Endothelial cell of umbilical vein (primary cell): ENCODE results near the gene C13orf46. TPM values are rescaled to one million over a fixed set of nuclear protein-coding genes. Genes with fewer than 3 reads are reported as not detected.

Experiments used
- BruUV-seq: library from RNA; stranded (reverse); fragments of 400-500 nt; replicated peaks from 2 replicates; lab custom pipeline; 2021; lab: Mats Ljungman, UMichigan
- CTCF ChIA-PET: fragments of 300-600, 350-600 bp; sonication (Branson Sonifier 250); formaldehyde crosslinking; loops from one replicate; lab custom pipeline; 2021; ENCODE audit warnings: antibody characterized with exemption, inconsistent platforms; lab: Charles Lee
- POLR2A ChIA-PET: fragments of 300-600, 350-600 bp; sonication (Branson Sonifier 250); formaldehyde crosslinking; loops from one replicate; lab custom pipeline; 2021; ENCODE audit warnings: antibody characterized with exemption, inconsistent platforms; lab: Charles Lee
- DNase-seq: peaks from one replicate; pipeline ENCODE4 v3.0.0-alpha.2; 2011; ENCODE audit warnings: low read depth, low spot score
- FAIRE-seq: peaks from 2 replicates; lab custom pipeline; 2011; peaks lifted over from hg19 to GRCh38; lab: Jason Lieb, UNC
- H2AFZ ChIP-seq: 2 replicates; pipeline ENCODE4 v1.6.0; 2012; ENCODE audit warnings: low read depth, low read length, control low read depth, inconsistent platforms
- H3K27ac ChIP-seq: 2 replicates; pipeline ENCODE4 v1.5.1; 2011; ENCODE audit warnings: low read depth, mild to moderate bottlenecking, control low read depth, low read length, moderate library complexity; ENCODE audit not compliant: insufficient read depth
- H3K27me3 ChIP-seq, 2 experiments: 2 replicates each; pipeline versions ENCODE4 v1.6.0 to v1.6.1; 2011; ENCODE audit warnings: low read length in 2 of 2, mixed read lengths in 1 of 2; ENCODE audit not compliant: control insufficient read depth in 2 of 2, insufficient read depth in 2 of 2
- H3K36me3 ChIP-seq, 2 experiments: 2 replicates in 1 of 2; 3 replicates in 1 of 2; pipeline ENCODE4 v1.5.1; 2011; ENCODE audit warnings: low read length in 2 of 2, mild to moderate bottlenecking in 1 of 2, moderate library complexity in 1 of 2; ENCODE audit not compliant: control insufficient read depth in 2 of 2, insufficient read depth in 2 of 2; ENCODE audit errors: extremely low read depth in 1 of 2
- H3K4me1 ChIP-seq: 3 replicates; pipeline ENCODE4 v1.5.1; 2011; ENCODE audit warnings: mild to moderate bottlenecking, low read length; ENCODE audit not compliant: control insufficient read depth, insufficient read depth; ENCODE audit errors: extremely low read depth
- H3K4me2 ChIP-seq: 2 replicates; pipeline ENCODE4 v1.6.1; 2011; ENCODE audit warnings: low read length, control low read depth, mixed read lengths; ENCODE audit not compliant: insufficient read depth
- H3K4me3 ChIP-seq, 3 experiments: fragments of 200-600 bp in 1 of 3; sonication (generic), shearing (Covaris generic) in 1 of 3; replicated peaks in 1 of 3; 2 replicates each; pipeline ENCODE4 v1.5.1; 2011 to 2016; ENCODE audit warnings: control low read depth in 3 of 3, low read length in 3 of 3, mild to moderate bottlenecking in 2 of 3, inconsistent platforms in 1 of 3, low read depth in 1 of 3, moderate library complexity in 1 of 3; ENCODE audit not compliant: insufficient read depth in 1 of 3
- H3K79me2 ChIP-seq: 2 replicates; pipeline ENCODE4 v1.6.0; 2012; ENCODE audit warnings: low read length, inconsistent platforms; ENCODE audit not compliant: control insufficient read depth, insufficient read depth
- H3K9ac ChIP-seq: replicated peaks from 2 replicates; pipeline ENCODE3; 2011; ENCODE audit warnings: low read length, control low read depth; ENCODE audit not compliant: insufficient read depth; ENCODE audit errors: extremely low read depth
- H3K9me1 ChIP-seq: replicated peaks from 3 replicates; pipeline ENCODE4 v1.6.0; 2011; ENCODE audit warnings: mild to moderate bottlenecking, low read length; ENCODE audit not compliant: control insufficient read depth, insufficient read depth; ENCODE audit errors: extremely low read depth
- H3K9me3 ChIP-seq: replicated peaks from 2 replicates; pipeline ENCODE4 v1.5.1; 2012; ENCODE audit warnings: low read length, inconsistent platforms; ENCODE audit not compliant: control insufficient read depth, insufficient read depth
- H4K20me1 ChIP-seq: replicated peaks from 2 replicates; pipeline ENCODE3; 2011; ENCODE audit warnings: mild to moderate bottlenecking, low read length; ENCODE audit not compliant: control insufficient read depth, insufficient read depth; ENCODE audit errors: extremely low read depth
- EZH2 ChIP-seq: IDR thresholded peaks from 2 replicates; pipeline ENCODE4 v1.6.1; 2012; ENCODE audit warnings: borderline replicate concordance, low read depth, mild to moderate bottlenecking, moderate library complexity, low read length, inconsistent platforms; ENCODE audit not compliant: severe bottlenecking
- FOS ChIP-seq: IDR thresholded peaks from 2 replicates; pipeline ENCODE4 v1.6.1; 2011; ENCODE audit warnings: mild to moderate bottlenecking, low read length, moderate library complexity, borderline replicate concordance; ENCODE audit not compliant: insufficient read depth
- GATA2 ChIP-seq: IDR thresholded peaks from 2 replicates; pipeline ENCODE4 v1.7.0; 2011; ENCODE audit warnings: low read depth, mild to moderate bottlenecking, moderate library complexity, mixed read lengths, low read length; ENCODE audit not compliant: insufficient read length, insufficient read depth
- JUN ChIP-seq: IDR thresholded peaks from 2 replicates; pipeline ENCODE4 v1.6.1; 2011; ENCODE audit warnings: borderline replicate concordance, low read depth; ENCODE audit not compliant: insufficient read length, insufficient read depth
- MYC ChIP-seq: IDR thresholded peaks from one replicate; pipeline ENCODE4 v1.6.1; 2011; ENCODE audit warnings: mild to moderate bottlenecking, low read depth, low read length
- POLR2A ChIP-seq: IDR thresholded peaks from 2 replicates; pipeline ENCODE4 v1.6.1; 2012; ENCODE audit warnings: low read depth, mild to moderate bottlenecking, control low read depth, low read length
- POLR2AphosphoS5 ChIP-seq: IDR thresholded peaks from 2 replicates; pipeline ENCODE4 v1.6.1; 2012; ENCODE audit warnings: low read depth, mild to moderate bottlenecking, control low read depth, low read length, moderate library complexity; ENCODE audit not compliant: insufficient read depth
- dilution Hi-C: fragments of 300-500 bp; cut with MboI; formaldehyde crosslinking; loops from one replicate; pipeline ENCODE4 v1.15.0; 2019; ENCODE audit warnings: low sequenced_read_pairs; ENCODE audit not compliant: extremely low pct_ligation_motif_present
- intact Hi-C: fragments of 100-400 bp; cut with micrococcal nuclease; formaldehyde crosslinking; loops from one replicate; pipeline ENCODE4 v1.10.0; 2022
- polyA plus RNA-seq, 4 experiments: library from polyadenylated mRNA; depleted of rRNA in 3 of 4; stranded (reverse) in 3 of 4; unstranded in 1 of 4; fragments of >200 nt; gene quantifications; 2 replicates each; pipeline versions ENCODE4 v1.2.1 to v1.2.3, GENCODE V29; 2011 to 2012; ENCODE audit warnings: missing spikeins in 1 of 4
- total RNA-seq: library from RNA; stranded (reverse); gene quantifications from 2 replicates; pipeline ENCODE4 v1.2.3, GENCODE V29; 2021
- TF ChIP-seq, protein P1 (sequence below): IDR thresholded peaks from 2 replicates; pipeline ENCODE4 v1.6.1; 2011; ENCODE audit not compliant: insufficient read depth, insufficient read length
- TF ChIP-seq, protein P2 (sequence below), 2 donors: IDR thresholded peaks; 1 replicate in 1 of 2; 2 replicates in 1 of 2; pipeline ENCODE4 v1.5.1; 2011; ENCODE audit warnings: low read length in 2 of 2, mild to moderate bottlenecking in 2 of 2, moderate library complexity in 2 of 2, control low read depth in 1 of 2, inconsistent platforms in 1 of 2, low read depth in 1 of 2; ENCODE audit not compliant: insufficient read depth in 1 of 2; ENCODE audit errors: extremely low read depth in 1 of 2

C13orf46 gene
- total and polyA plus RNA-seq, 2 donors (not counting 3 experiments of a cell fraction or from before 2014, with no cell fraction given): 1.3 to 1.7 TPM

DNA sequence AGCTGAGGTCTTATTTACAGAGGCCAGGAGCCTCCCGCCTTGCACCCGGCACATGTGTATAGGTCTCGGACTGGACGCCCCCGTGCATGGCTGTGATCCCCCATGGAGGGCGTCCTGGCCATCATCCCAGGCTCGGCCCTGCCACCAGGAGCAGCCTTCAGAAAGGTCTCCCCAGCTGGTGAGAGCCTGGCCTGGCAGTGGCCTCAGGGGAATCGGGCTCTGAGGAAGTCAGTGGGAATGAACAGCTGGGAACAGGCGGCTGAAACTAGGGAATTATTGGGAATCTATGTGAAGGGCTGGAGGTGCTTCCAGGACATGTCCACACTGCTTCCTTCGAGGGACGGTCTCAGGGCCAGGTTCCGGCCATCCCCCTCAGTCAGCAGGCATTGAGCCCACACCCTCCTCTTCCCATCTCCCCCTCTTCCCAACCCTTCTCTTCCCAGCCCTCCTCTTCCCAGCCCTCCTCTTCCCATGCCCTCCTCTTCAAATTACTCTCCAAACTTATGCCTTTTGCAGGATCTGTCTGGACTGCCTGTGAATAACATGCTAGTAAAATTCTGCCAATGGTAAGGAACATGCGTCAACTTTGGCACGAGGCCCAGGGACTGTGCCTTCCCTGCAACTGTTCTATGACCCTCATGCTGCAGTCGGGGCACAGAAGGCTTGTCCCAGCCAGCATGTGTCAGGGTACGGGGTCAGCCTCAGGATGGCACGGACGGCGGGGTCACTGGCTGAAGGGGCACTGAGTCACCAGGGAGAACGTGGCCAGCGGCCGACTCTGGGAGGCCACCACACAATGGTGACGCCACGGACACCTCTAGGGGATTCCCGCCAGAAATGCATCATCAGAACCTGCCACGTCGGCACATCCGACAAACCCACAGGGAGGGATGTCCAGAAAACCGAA, 24.2 kb upstream of the C13orf46 start:
- FAIRE-seq: no peak
- ChIA-PET POLR2A (no interaction called here), CTCF (no interaction called here)
- no peaks in the 10 kb centered on the region for H3K79me2 ChIP-seq
- H3K4me2 ChIP-seq: no peak overlapping the region
- H3K27ac ChIP-seq: no peak overlapping the region
- no peak for DNase-seq
- no peaks in the 10 kb centered on the region for H3K9me1 ChIP-seq
- TF ChIP-seq, protein P1, sequence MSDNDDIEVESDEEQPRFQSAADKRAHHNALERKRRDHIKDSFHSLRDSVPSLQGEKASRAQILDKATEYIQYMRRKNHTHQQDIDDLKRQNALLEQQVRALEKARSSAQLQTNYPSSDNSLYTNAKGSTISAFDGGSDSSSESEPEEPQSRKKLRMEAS: no peak
- no peak for TF ChIP-seq GATA2
- TF ChIP-seq POLR2AphosphoS5: no peak
- no peak for TF ChIP-seq POLR2A
- TF ChIP-seq FOS: no peak
- no peak for TF ChIP-seq MYC
- TF ChIP-seq, protein P2, sequence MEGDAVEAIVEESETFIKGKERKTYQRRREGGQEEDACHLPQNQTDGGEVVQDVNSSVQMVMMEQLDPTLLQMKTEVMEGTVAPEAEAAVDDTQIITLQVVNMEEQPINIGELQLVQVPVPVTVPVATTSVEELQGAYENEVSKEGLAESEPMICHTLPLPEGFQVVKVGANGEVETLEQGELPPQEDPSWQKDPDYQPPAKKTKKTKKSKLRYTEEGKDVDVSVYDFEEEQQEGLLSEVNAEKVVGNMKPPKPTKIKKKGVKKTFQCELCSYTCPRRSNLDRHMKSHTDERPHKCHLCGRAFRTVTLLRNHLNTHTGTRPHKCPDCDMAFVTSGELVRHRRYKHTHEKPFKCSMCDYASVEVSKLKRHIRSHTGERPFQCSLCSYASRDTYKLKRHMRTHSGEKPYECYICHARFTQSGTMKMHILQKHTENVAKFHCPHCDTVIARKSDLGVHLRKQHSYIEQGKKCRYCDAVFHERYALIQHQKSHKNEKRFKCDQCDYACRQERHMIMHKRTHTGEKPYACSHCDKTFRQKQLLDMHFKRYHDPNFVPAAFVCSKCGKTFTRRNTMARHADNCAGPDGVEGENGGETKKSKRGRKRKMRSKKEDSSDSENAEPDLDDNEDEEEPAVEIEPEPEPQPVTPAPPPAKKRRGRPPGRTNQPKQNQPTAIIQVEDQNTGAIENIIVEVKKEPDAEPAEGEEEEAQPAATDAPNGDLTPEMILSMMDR (IDR thresholded peaks at IDR 0.05; ENCODE audit: extremely low read depth in 1 of 2, insufficient read depth in 1 of 2, low read depth in 1 of 2, low read length in 2 of 2): no peak
- TF ChIP-seq JUN: no peak
- no peak for TF ChIP-seq EZH2
- H3K9me3 ChIP-seq: no peaks in the 10 kb centered on the region
- intact Hi-C loops: no loop called here
- H3K36me3 ChIP-seq: peaks cover 3 to 55% of the 10 kb centered on the region in 2 experiments
- no peaks in the 10 kb centered on the region for H3K27me3 ChIP-seq
- H3K4me1 ChIP-seq: no peaks in the 10 kb centered on the region
- dilution Hi-C loops: no loop called here
- H3K9ac ChIP-seq: no peak overlapping the region
- no peaks in the 10 kb centered on the region for H4K20me1 ChIP-seq
- BruUV-seq: no TSS peak
- H2AFZ ChIP-seq: no peak overlapping the region
- no peak overlapping the region for H3K4me3 ChIP-seq
